CD4-positive, alpha-beta T cell (primary cell): ENCODE measurements around the gene CDK8. TPM values are rescaled to one million over a fixed set of nuclear protein-coding genes. Genes with fewer than 3 reads are reported as not detected.

Experiments
- ATAC-seq: fragments of 200-7000 bp; cut with Tn5 transposase; one replicate; pipeline ENCODE4 v1.10.0; 2022; ENCODE audit warnings: mild to moderate bottlenecking; ENCODE audit not compliant: poor library complexity
- CTCF ChIA-PET: fragments of 350-600 bp; sonication (Branson Sonifier 250); formaldehyde crosslinking; loops from one replicate; lab custom pipeline; 2021; ENCODE audit warnings: antibody characterized with exemption, inconsistent platforms; lab: Charles Lee
- POLR2A ChIA-PET: fragments of 350-600 bp; sonication (Branson Sonifier 250); formaldehyde crosslinking; loops from one replicate; lab custom pipeline; 2021; ENCODE audit warnings: antibody characterized with exemption, inconsistent platforms; lab: Charles Lee
- DNase-seq, 14 experiments: peaks; one replicate each; pipeline ENCODE4 v3.0.0-alpha.2; 2013 to 2020; ENCODE audit warnings: mixed read lengths in 2 of 14
- H3K27ac ChIP-seq, 2 donors: one replicate each; pipeline versions ENCODE4 v1.5.1 to v1.7.0; 2013; ENCODE audit warnings: low read length in 2 of 2, low read depth in 1 of 2, mild to moderate bottlenecking in 1 of 2
- H3K27me3 ChIP-seq, 2 experiments: 1 replicate in 1 of 2; 2 replicates in 1 of 2; pipeline versions ENCODE4 v1.6.1 to v1.7.0; 2013; ENCODE audit warnings: low read length in 2 of 2, control low read depth in 1 of 2, mild to moderate bottlenecking in 1 of 2, moderate library complexity in 1 of 2; ENCODE audit not compliant: insufficient read depth in 2 of 2, control insufficient read depth in 1 of 2
- H3K36me3 ChIP-seq: one replicate; pipeline ENCODE4 v1.6.1; 2013; ENCODE audit warnings: low read length, control low read depth; ENCODE audit not compliant: insufficient read depth
- H3K4me1 ChIP-seq: one replicate; pipeline ENCODE4 v1.6.1; 2013; ENCODE audit warnings: low read length, control low read depth; ENCODE audit not compliant: insufficient read depth
- H3K4me3 ChIP-seq: one replicate; pipeline ENCODE4 v1.5.1; 2013; ENCODE audit warnings: mild to moderate bottlenecking, low read length, moderate library complexity
- H3K9me3 ChIP-seq, 2 experiments: 1 replicate in 1 of 2; 2 replicates in 1 of 2; pipeline versions ENCODE4 v1.6.1 to v1.7.0; 2013; ENCODE audit warnings: low read length in 2 of 2, mild to moderate bottlenecking in 2 of 2, control low read depth in 1 of 2, moderate library complexity in 1 of 2; ENCODE audit not compliant: control insufficient read depth in 1 of 2, insufficient read depth in 1 of 2
- H3K27ac Mint-ChIP-seq: one replicate; pipeline ENCODE4 v1.8.0; 2020; ENCODE audit warnings: mixed read lengths
- H3K27me3 Mint-ChIP-seq: one replicate; pipeline ENCODE4 v1.8.0; 2021; ENCODE audit warnings: mixed read lengths
- H3K36me3 Mint-ChIP-seq: one replicate; pipeline ENCODE4 v1.8.0; 2021; ENCODE audit warnings: low read depth, mixed read lengths
- H3K4me1 Mint-ChIP-seq: one replicate; pipeline ENCODE4 v1.8.0; 2021; ENCODE audit warnings: low read depth, mixed read lengths
- H3K4me3 Mint-ChIP-seq: one replicate; pipeline ENCODE4 v1.8.0; 2020; ENCODE audit warnings: mild to moderate bottlenecking, mixed read lengths
- H3K9me3 Mint-ChIP-seq: one replicate; pipeline ENCODE4 v1.8.0; 2020; ENCODE audit warnings: mixed read lengths
- intact Hi-C, 2 experiments: fragments of 100-400 bp; cut with DNase I in 1 of 2; cut with micrococcal nuclease in 1 of 2; formaldehyde crosslinking; loops; one replicate each; pipeline versions ENCODE4 v1.15.1 to v1.9.0; 2023 to 2025; cut with DNase I, micrococcal nuclease
- total RNA-seq, 174 experiments: library from RNA in 2 of 174; stranded (reverse) in 2 of 174; gene quantifications; one replicate each; pipeline ENCODE4 v1.2.3 and lab custom pipeline; 2021 to 2026
- TF ChIP-seq, protein P1 (sequence below): fragments of 200-600 bp; IDR thresholded peaks from one replicate; pipeline ENCODE4 v1.8.0; 2022; ENCODE audit warnings: antibody characterized with exemption, mild to moderate bottlenecking

The CDK8 gene
- total RNA-seq, 2 experiments from 2014 or later, result 6.0 to 6.7 TPM

DNA sequence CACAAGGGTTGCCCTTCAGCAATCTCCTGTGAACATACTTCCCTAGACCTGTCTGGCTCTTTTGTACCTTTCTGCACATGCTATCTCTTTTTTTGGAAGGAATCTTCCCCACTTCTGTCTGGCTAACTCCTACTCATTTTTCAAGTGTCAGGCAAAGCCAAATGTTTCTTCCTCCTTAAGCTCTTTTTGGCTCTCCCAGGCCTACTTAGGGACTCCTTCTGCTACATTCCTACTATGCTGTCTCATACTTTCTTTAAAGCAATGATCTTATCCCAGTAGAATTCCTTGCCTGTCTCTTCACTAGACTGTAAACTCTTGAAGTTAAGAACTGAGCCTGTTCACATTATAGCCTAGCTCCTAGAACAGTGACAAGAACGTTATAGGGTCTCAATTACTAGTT, 188.6 kb downstream of the CDK8 start:
- no peak overlapping the region for H3K27ac Mint-ChIP-seq
- CTCF ChIA-PET, result no interaction called here
- H3K27me3 Mint-ChIP-seq, result peaks cover 31% of the 10 kb centered on the region
- no peaks in the 10 kb centered on the region for H3K36me3 Mint-ChIP-seq
- Histone ChIP-seq H3K27ac (no peak overlapping the region), H3K9me3 (peaks cover 0 to 6% of the 10 kb centered on the region in 2 experiments), H3K36me3 (no peaks in the 10 kb centered on the region), H3K27me3 (no peaks in the 10 kb centered on the region), H3K4me1 (no peaks in the 10 kb centered on the region), H3K4me3 (no peak overlapping the region)
- H3K4me3 Mint-ChIP-seq, result no peak overlapping the region
- ATAC-seq, result no peak
- POLR2A ChIA-PET, result no interaction called here
- peaks cover 2% of the 10 kb centered on the region for H3K9me3 Mint-ChIP-seq
- DNase-seq, result no peak
- TF ChIP-seq, protein P1, sequence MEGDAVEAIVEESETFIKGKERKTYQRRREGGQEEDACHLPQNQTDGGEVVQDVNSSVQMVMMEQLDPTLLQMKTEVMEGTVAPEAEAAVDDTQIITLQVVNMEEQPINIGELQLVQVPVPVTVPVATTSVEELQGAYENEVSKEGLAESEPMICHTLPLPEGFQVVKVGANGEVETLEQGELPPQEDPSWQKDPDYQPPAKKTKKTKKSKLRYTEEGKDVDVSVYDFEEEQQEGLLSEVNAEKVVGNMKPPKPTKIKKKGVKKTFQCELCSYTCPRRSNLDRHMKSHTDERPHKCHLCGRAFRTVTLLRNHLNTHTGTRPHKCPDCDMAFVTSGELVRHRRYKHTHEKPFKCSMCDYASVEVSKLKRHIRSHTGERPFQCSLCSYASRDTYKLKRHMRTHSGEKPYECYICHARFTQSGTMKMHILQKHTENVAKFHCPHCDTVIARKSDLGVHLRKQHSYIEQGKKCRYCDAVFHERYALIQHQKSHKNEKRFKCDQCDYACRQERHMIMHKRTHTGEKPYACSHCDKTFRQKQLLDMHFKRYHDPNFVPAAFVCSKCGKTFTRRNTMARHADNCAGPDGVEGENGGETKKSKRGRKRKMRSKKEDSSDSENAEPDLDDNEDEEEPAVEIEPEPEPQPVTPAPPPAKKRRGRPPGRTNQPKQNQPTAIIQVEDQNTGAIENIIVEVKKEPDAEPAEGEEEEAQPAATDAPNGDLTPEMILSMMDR, result no peak
- intact Hi-C loops, result no loop called here
- no peaks in the 10 kb centered on the region for H3K4me1 Mint-ChIP-seq

DNA sequence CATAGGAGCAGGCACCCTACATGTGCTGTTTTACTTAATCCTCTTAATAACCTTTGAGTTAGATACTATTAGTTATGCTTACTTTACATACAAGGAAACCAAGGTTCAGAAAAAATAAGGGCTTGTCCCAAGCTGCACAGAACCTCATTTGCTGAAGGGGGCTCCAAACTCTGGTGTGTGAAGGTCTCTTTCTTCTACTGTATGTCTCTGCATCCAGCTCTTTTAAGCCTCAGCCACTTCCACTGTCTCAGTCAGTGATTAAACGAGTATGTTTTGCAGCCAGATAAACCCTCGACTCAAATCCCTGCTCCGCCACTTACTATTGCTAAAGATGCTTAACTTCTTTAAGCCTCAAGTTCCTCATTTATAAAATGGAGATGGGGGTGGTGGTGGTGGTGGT, 191.2 kb downstream of the CDK8 start:
- Mint-ChIP-seq H3K4me1 (no peaks in the 10 kb centered on the region), H3K36me3 (no peaks in the 10 kb centered on the region), H3K27ac (no peak overlapping the region), H3K27me3 (peaks cover 53% of the 10 kb centered on the region), H3K9me3 (peaks cover 5% of the 10 kb centered on the region), H3K4me3 (no peak overlapping the region)
- peaks cover 8 to 14% of the 10 kb centered on the region in 2 experiments for H3K27me3 ChIP-seq
- CTCF ChIA-PET, result no interaction called here
- ATAC-seq, result no peak
- H3K27ac ChIP-seq, result no peak overlapping the region
- intact Hi-C loops, result no loop called here
- POLR2A ChIA-PET, result no interaction called here
- TF ChIP-seq, protein P1, result no peak
- DNase-seq, result no peak
- no peaks in the 10 kb centered on the region for H3K36me3 ChIP-seq
- H3K4me3 ChIP-seq, result no peak overlapping the region
- H3K9me3 ChIP-seq, result peaks cover 0 to 3% of the 10 kb centered on the region in 2 experiments
- no peaks in the 10 kb centered on the region for H3K4me1 ChIP-seq

DNA sequence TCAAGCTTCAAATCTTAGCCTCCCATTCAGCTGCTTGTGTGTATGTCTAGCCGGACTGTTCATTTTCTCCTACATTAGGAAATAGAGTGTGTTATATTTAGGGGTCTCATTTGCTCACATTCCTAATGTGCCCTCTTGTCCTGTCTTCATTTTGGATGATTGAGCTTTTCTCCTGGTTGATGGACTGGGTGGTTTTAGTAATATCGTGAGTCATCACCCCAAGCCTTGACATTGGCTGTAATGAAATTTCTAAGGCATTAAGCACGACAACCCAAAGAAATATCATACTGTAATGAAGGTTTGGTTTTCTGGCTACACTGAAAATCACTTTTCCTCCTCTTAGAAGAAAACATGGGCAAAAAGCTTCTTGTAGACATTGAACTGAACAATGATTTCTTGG, 192.8 kb downstream of the CDK8 start:
- no peak for DNase-seq
- Histone ChIP-seq H3K4me3 (no peak overlapping the region), H3K9me3 (peaks cover 3 to 5% of the 10 kb centered on the region in 2 experiments), H3K4me1 (no peaks in the 10 kb centered on the region), H3K36me3 (no peaks in the 10 kb centered on the region), H3K27ac (no peak overlapping the region), H3K27me3 (peaks cover 8 to 14% of the 10 kb centered on the region in 2 experiments)
- intact Hi-C loops, result no loop called here
- no peaks in the 10 kb centered on the region for H3K36me3 Mint-ChIP-seq
- POLR2A ChIA-PET, result no interaction called here
- no peaks in the 10 kb centered on the region for H3K4me1 Mint-ChIP-seq
- H3K27ac Mint-ChIP-seq, result no peak overlapping the region
- H3K4me3 Mint-ChIP-seq, result no peak overlapping the region
- CTCF ChIA-PET, result no interaction called here
- TF ChIP-seq, protein P1, result no peak
- H3K9me3 Mint-ChIP-seq, result peaks cover 8% of the 10 kb centered on the region
- no peak for ATAC-seq
- peaks cover 63% of the 10 kb centered on the region for H3K27me3 Mint-ChIP-seq
